ENCODE results near the gene TBL1X. TPM values are rescaled to one million over a fixed set of nuclear protein-coding genes. Genes with fewer than 3 reads are reported as not detected.

The TBL1X gene
- total and polyA plus RNA-seq, 2 of the 4 experiments (the other 2 are of a cell fraction), result 16.2 to 20.8 TPM

DNA sequence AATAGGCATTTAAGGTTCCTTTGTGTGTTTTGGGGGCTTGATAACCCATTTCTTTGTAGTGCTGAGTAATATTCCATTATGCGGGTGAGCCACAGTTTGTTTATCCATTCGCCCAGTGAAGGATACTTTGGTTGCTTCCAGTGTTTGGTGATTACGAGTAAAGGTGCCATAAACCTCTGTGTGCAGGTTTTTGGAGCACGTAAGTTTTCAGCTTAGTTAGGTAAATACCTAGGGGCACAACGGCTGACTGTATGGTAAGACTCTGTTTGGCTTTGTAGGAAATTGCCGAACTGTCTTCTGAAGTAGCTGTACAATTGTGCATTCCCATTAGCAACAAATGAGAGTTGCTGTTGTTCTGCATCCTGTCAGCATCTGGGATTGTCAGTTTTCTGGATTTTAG, 3.8 kb upstream of the TBL1X start:
- H3K56ac ChIP-seq (ENCODE audit: extremely low read depth, insufficient read depth, low read length), result no peak overlapping the region
- no peak overlapping the region for H3K14ac ChIP-seq (replicated peaks; ENCODE audit: low read depth, low read length)
- TF ChIP-seq BHLHE40 (IDR thresholded peaks at IDR 0.05; ENCODE audit: low read depth, low read length), result no peak
- TF ChIP-seq RCOR1 (IDR thresholded peaks at IDR 0.05; ENCODE audit: insufficient replicate concordance, low read length), result no peak
- TF ChIP-seq MAZ (IDR thresholded peaks at IDR 0.05; ENCODE audit: borderline replicate concordance, low read depth, low read length), result no peak
- no peak for TF ChIP-seq FOS (IDR thresholded peaks at IDR 0.05; ENCODE audit: low read depth, low read length)
- TF ChIP-seq, protein P1, sequence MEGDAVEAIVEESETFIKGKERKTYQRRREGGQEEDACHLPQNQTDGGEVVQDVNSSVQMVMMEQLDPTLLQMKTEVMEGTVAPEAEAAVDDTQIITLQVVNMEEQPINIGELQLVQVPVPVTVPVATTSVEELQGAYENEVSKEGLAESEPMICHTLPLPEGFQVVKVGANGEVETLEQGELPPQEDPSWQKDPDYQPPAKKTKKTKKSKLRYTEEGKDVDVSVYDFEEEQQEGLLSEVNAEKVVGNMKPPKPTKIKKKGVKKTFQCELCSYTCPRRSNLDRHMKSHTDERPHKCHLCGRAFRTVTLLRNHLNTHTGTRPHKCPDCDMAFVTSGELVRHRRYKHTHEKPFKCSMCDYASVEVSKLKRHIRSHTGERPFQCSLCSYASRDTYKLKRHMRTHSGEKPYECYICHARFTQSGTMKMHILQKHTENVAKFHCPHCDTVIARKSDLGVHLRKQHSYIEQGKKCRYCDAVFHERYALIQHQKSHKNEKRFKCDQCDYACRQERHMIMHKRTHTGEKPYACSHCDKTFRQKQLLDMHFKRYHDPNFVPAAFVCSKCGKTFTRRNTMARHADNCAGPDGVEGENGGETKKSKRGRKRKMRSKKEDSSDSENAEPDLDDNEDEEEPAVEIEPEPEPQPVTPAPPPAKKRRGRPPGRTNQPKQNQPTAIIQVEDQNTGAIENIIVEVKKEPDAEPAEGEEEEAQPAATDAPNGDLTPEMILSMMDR (conservative IDR thresholded peaks at IDR 0.05; ENCODE audit: low read depth, low read length), result no peak
- no peak for TF ChIP-seq MXI1 (IDR thresholded peaks at IDR 0.05; ENCODE audit: borderline replicate concordance, low read depth, low read length)
- TF ChIP-seq MAFK (IDR thresholded peaks at IDR 0.05; ENCODE audit: low read depth, low read length), result no peak
- TF ChIP-seq RAD21 (IDR thresholded peaks at IDR 0.05; ENCODE audit: low read length), result no peak
- TF ChIP-seq, protein P2, sequence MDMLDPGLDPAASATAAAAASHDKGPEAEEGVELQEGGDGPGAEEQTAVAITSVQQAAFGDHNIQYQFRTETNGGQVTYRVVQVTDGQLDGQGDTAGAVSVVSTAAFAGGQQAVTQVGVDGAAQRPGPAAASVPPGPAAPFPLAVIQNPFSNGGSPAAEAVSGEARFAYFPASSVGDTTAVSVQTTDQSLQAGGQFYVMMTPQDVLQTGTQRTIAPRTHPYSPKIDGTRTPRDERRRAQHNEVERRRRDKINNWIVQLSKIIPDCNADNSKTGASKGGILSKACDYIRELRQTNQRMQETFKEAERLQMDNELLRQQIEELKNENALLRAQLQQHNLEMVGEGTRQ (IDR thresholded peaks at IDR 0.05; ENCODE audit: low read depth, low read length), result no peak
- no peak for TF ChIP-seq CEBPB (IDR thresholded peaks at IDR 0.05; ENCODE audit: low read depth, low read length)
- no peak for TF ChIP-seq RFX5 (IDR thresholded peaks at IDR 0.05; ENCODE audit: low read depth, low read length)
- no peak overlapping the region for H4K8ac ChIP-seq (ENCODE audit: low read depth in 2 of 2, low read length in 2 of 2)
- DNase-seq, result no peak
- ChIA-PET POLR2A (ENCODE audit: unreplicated experiment) (no interaction called here), CTCF (no interaction called here)
- no peak overlapping the region for H3K27ac ChIP-seq (ENCODE audit: insufficient read depth, low read length)
- intact Hi-C loops (cut with micrococcal nuclease) (loop anchor here (5.0 kb wide), 1 partner anchor 594 kb away; no protein-coding TSS in a partner anchor), dilution Hi-C loops (cut with HindIII; ENCODE audit: low sequenced_read_pairs, unreplicated experiment) (no loop called here), in situ Hi-C loops (cut with MboI; ENCODE audit: low sequenced_read_pairs) (loop anchor here (25.0 kb wide), 1 partner anchor 499 kb away; no protein-coding TSS in a partner anchor)
- BruUV-seq (replicated peaks), result no TSS peak
- H4K91ac ChIP-seq (ENCODE audit: insufficient read depth, low read depth, low read length), result no peak overlapping the region
- no peak overlapping the region for H4K5ac ChIP-seq (ENCODE audit: low read depth, low read length)
- no peak overlapping the region for H2BK20ac ChIP-seq (ENCODE audit: low read depth, low read length)
- no peak overlapping the region for H2BK5ac ChIP-seq (ENCODE audit: low read depth, low read length, poor library complexity, severe bottlenecking)
- H3K9me3 ChIP-seq (ENCODE audit: control insufficient read depth, insufficient read depth, low read length), result no peaks in the 10 kb centered on the region
- no peaks in the 10 kb centered on the region for H3K9me1 ChIP-seq (ENCODE audit: insufficient read depth, low read length)
- no peak overlapping the region for H2BK15ac ChIP-seq (ENCODE audit: low read depth, low read length)
- H3K36me3 ChIP-seq (ENCODE audit: control insufficient read depth, insufficient read depth, low read length), result no peaks in the 10 kb centered on the region
- ATAC-seq (ENCODE audit: low read depth), result no peak
- no peaks in the 10 kb centered on the region for H3K4me1 ChIP-seq (ENCODE audit: control insufficient read depth, insufficient read depth, low read length)
- H3K4me3 ChIP-seq (ENCODE audit: insufficient read depth, low read depth, low read length), result no peak overlapping the region
- H2AFZ ChIP-seq (replicated peaks; ENCODE audit: low read length, poor library complexity), result no peak overlapping the region
- H3K79me1 ChIP-seq (ENCODE audit: low read depth in 1 of 2, low read length in 2 of 2), result 0 out of 4 replicates have a peak, but pooled peaks cover 0 to under 1% of the 10 kb centered on the region in 2 experiments
- no peak overlapping the region for H2AK9ac ChIP-seq (replicated peaks; ENCODE audit: low read depth, low read length, poor library complexity)
- no peak overlapping the region for H3K4me2 ChIP-seq (ENCODE audit: low read depth, low read length)
- H2BK120ac ChIP-seq (ENCODE audit: low read depth, low read length), result no peak overlapping the region
- no peak overlapping the region for H3K4ac ChIP-seq (ENCODE audit: low read depth, low read length)
- WGBS, 2 experiments (ENCODE audit: extremely low coverage in 2 of 2, insufficient read length in 1 of 2), result no CpG with 5 or more reads among the region's 6 CpGs
- H4K20me1 ChIP-seq (ENCODE audit: insufficient read depth, low read length), result no peaks in the 10 kb centered on the region
- no peaks in the 10 kb centered on the region for H3K27me3 ChIP-seq (ENCODE audit: control insufficient read depth, insufficient read depth, low read length)
- no peak overlapping the region for H3K23ac ChIP-seq (ENCODE audit: low read depth, low read length)
- H2AK5ac ChIP-seq (ENCODE audit: low read depth, low read length), result no peak overlapping the region
- no peak overlapping the region for H3K9ac ChIP-seq (ENCODE audit: low read depth, low read length)
- no peak overlapping the region for H3K18ac ChIP-seq (ENCODE audit: low read depth, low read length)

All from IMR-90 (cell line).